GM12875 (cell line): ENCODE measurements around the gene TMEM134.
A peak's percentile ranks its signal among the peaks of the same experiment; 100 is the strongest.

Experiments used
- H3K4me3 ChIP-seq: one replicate; pipeline ENCODE4 v1.5.1; 2011; ENCODE audit warnings: low read depth, low read length, control low read depth
- TF ChIP-seq, protein P1 (sequence below): IDR thresholded peaks from 2 replicates; pipeline ENCODE4 v1.5.1; 2011; ENCODE audit warnings: low read depth, mild to moderate bottlenecking, control low read depth, inconsistent platforms, low read length, moderate library complexity, borderline replicate concordance; ENCODE audit not compliant: insufficient read depth

Gene TMEM134

DNA sequence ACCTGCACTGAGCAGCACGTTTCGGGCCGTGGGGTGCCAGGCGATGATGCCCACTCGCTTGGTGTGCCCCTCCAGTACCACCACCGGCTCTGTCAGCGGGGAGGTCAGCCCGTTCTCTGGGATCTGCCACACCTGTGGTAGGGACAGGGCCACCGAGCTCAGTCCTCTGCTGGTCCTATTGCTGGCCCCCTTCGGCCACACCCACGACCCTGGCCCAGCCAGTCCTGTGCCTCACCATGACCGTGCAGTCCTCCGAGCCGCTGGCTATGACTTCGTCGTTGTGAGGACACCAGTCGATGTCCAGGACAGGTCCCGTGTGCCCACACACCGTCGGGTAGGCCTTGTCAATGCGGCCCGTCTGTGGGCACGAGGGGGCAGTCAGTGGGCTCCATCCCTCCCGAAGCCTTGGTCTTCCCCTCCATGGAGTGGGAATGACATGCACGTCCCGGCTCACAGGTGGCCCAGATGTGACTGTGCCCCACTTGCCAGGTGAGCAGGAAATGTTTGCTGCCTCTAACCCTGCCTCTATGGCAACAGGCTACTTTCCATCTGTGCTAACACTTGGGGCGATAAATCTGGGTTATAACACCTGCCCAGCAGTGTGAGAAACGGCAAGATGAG is 27.2 kb downstream of the TMEM134 start:
- H3K4me3 ChIP-seq, result no peak overlapping the region
- TF ChIP-seq, protein P1, sequence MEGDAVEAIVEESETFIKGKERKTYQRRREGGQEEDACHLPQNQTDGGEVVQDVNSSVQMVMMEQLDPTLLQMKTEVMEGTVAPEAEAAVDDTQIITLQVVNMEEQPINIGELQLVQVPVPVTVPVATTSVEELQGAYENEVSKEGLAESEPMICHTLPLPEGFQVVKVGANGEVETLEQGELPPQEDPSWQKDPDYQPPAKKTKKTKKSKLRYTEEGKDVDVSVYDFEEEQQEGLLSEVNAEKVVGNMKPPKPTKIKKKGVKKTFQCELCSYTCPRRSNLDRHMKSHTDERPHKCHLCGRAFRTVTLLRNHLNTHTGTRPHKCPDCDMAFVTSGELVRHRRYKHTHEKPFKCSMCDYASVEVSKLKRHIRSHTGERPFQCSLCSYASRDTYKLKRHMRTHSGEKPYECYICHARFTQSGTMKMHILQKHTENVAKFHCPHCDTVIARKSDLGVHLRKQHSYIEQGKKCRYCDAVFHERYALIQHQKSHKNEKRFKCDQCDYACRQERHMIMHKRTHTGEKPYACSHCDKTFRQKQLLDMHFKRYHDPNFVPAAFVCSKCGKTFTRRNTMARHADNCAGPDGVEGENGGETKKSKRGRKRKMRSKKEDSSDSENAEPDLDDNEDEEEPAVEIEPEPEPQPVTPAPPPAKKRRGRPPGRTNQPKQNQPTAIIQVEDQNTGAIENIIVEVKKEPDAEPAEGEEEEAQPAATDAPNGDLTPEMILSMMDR, result no peak

DNA sequence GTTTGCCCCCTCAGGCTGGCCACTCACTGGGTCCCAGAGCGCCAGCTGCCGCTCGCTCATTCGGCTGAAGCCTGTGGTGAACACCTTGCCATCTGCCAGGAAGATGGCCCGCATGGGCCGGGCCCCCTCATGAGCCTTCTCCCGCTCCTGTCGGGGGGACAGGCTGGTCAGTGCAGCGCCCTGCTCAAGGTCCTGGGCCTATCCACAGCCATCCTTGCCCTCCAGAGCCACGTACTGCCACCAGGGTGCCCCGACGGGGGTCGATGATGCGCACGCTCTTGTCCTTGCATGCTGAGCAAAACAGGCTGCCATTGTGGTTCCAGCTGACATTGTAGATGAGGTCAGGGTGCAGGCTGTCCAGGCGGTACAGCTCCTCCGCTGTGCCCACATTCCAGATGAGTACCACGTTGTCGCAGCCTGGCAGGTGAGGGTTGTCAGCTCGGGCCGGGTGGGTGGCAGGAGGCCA is 27.9 kb downstream of the TMEM134 start:
- H3K4me3 ChIP-seq, result no peak overlapping the region
- TF ChIP-seq, protein P1, result no peak

DNA sequence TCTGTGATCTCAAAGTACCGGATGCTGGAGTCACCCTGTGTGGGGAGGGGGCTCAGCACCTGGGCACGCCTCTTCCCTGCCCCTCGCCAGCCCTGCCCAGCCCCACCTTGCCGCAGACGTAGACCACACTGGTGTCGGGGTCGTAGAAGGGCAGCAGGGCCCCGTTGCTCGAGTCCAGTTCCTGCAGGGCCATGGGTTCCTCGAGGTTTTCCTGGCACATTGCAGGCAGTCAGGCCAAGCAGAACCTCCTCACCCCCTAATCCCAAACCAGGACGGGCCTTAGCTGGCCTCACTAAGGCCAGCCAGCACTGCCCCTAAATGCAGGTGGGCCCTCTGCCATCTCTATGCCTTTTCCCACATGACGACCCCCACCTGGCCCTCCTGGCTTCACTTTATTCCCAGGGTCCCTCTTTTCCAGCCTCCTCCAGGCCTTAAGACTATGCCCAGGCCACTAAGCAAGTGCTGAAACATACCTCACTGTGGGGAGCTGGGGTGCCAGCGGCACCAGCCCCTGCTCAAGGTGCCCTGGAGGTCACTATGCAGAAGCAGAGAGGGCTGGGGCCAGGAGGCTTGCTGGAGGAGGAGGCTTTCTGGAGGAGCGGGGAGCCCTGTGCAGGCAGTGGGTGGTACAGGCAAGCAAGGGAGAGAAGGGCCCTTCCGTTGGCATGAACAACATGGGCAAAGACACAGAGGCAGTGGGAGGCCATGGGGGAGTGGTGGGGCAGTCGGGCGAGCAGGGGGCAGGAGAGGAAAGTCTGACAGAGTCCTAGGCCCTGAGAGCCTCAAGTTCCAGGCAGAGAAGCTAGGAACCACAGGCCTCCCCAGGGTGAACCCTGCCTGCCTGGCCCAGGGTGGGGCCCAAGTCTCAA is 28.6 kb downstream of the TMEM134 start:
- no peak overlapping the region for H3K4me3 ChIP-seq
- TF ChIP-seq, protein P1, result no peak

DNA sequence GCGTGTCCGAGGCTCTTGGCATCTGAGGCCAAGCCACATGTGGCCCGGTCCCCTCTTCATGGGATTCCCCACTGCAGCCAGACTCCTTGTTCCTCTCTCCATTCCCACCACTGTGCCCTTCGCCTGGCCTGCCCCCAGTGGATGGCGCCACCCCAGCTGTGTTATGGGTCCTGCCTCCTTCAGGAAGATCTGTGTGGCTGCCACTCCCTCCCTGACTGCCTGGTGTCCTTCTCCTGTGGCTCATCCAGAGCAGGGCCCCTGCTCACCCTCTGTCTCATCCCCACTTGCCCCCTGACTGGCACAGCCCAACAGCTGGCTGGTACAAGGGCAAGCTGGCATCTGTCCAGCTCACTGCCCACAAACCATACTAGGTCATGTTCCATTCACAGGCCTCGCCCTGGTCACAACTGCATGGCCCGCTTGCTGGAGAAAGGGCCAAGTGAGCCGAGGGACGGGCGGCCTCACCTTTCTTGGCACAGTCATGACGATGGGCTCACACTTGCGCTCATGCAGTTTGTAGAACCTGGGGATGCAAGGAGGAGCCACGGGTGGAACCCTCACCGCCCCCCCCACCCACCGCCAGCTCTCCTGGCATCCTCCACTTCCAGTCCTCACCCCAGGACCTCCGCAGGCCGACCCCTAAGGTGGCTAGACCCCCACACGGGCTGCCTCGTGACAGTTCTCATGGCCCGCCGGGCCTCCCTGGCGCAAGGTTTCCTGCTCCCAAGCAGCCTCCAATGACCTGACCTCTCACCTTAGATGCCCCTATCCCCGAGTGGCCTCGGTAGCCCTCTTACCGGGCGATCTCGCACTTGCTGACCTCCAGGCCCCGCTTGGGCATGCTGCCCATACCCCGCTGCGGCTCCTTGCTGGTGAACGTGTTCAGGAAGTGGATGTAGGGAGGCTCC is 29.5 kb downstream of the TMEM134 start:
- peak overlapping the region; percentile 95 for H3K4me3 ChIP-seq
- TF ChIP-seq, protein P1, result peak; percentile 25; the same call in 1 of the 2 replicates

DNA sequence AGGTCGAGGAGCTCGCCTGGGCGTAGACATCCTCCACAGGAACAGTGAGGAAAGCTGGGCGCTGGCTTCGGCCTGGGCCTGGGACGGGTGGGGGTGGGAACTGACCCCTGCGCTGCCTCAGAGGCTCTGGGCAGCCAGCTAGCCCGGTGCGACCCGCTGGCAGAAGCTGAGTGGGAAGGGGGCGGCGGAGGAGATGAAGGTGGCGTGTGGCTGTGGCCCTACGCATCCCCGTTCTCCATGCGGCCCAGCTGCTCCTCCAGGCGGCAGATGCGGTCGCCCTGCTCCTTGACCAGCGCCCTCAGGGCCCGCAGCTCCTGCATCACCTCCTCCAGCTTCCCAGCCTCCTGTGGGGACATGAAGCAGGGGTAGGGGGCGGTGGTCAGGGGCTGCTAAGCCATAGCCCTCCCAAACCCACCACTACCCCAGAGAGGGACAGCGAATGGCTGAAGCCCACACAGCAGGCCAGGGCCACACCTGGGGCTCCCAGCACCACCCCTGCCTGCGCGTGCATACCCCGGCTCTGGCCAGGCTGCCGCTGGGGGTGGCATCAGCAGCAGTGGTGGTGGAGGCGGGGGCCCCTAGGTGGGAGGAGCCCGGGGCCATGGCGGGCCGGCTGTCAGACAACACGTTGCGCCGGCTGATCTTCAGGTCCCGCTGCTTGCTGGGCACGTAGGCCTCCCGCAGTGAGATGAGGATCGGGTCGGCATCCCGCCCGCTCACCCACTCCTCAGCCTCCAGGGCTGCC is 30.7 kb downstream of the TMEM134 start:
- TF ChIP-seq, protein P1, result no peak
- H3K4me3 ChIP-seq, result peak overlapping the region; percentile 95

DNA sequence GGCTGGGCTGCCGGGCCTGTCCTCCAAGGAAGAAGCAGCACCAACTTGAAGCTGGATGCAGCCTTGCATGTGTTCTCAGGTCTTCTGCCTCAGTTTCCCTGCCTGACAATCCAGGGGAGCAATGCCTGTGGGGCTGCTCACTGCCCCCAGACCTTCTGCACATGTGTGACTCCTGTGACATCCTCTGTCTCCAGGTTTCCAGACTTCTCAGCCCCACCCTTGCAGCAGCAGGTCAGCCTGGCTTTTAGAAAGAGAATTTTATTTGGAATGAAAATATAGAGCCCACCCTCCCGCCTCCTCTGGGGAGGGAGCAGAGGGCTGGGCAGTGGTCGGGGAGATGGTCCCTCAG is 31.3 kb downstream of the TMEM134 start:
- H3K4me3 ChIP-seq, result peak overlapping the region; percentile 95
- TF ChIP-seq, protein P1, result no peak
